Measurements from ENCODE around the gene IDS.

DNA sequence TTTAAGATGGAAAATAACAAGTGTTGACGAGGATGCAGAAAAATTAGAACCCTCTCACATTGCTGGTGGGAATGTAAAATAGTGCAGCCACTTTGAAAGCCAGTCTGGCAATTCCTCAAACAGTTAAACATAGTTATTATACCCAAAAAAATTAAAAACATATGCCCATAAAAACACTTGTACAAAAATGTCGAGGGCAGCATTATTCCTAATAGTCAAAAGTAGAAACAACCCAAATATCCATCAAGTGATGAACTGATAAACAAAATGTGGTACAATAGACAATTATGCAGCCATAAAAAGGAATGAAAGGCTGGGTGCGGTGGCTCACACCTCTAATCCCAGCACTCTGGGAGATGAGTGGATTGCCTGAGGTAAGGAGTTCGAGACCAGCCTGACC lies 6.3 kb downstream of the IDS start:
- TF ChIP-seq, protein P1, sequence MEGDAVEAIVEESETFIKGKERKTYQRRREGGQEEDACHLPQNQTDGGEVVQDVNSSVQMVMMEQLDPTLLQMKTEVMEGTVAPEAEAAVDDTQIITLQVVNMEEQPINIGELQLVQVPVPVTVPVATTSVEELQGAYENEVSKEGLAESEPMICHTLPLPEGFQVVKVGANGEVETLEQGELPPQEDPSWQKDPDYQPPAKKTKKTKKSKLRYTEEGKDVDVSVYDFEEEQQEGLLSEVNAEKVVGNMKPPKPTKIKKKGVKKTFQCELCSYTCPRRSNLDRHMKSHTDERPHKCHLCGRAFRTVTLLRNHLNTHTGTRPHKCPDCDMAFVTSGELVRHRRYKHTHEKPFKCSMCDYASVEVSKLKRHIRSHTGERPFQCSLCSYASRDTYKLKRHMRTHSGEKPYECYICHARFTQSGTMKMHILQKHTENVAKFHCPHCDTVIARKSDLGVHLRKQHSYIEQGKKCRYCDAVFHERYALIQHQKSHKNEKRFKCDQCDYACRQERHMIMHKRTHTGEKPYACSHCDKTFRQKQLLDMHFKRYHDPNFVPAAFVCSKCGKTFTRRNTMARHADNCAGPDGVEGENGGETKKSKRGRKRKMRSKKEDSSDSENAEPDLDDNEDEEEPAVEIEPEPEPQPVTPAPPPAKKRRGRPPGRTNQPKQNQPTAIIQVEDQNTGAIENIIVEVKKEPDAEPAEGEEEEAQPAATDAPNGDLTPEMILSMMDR (conservative IDR thresholded peaks at IDR 0.05) = no peak
- TF ChIP-seq ZFX (IDR thresholded peaks at IDR 0.05) = no peak
